CD4-positive, alpha-beta T cell treated with Interleukin-6 at 100 ng/mL for 8 hours (primary cell): ENCODE measurements around the gene CDKN2AIPNL.
"Not testable (repeated sequence)": the region's sequence is repeated elsewhere in the genome, so short reads cannot be mapped to it uniquely, and the experiment has no call there.

Experiments used
- DNase-seq: peaks from one replicate; pipeline ENCODE4 v3.0.0-alpha.2; 2020; ENCODE audit warnings: mixed read lengths, low spot score

The CDKN2AIPNL gene

GRCh38 chr5:134397196-134397595 is 14.5 kb downstream of the CDKN2AIPNL start:
- DNase-seq = no peak

GRCh38 chr5:134396274-134396673 is 15.4 kb downstream of the CDKN2AIPNL start:
- no peak for DNase-seq

GRCh38 chr5:134394932-134395331 is 16.7 kb downstream of the CDKN2AIPNL start:
- DNase-seq = no peak

GRCh38 chr5:134392301-134392700 is 19.4 kb downstream of the CDKN2AIPNL start:
- no peak for DNase-seq

- no peak for DNase-seq
Observed at GRCh38 chr5:134387443-134387842, 24.2 kb downstream of the CDKN2AIPNL start.

- DNase-seq = no peak
Observed at GRCh38 chr5:134383980-134384697, 27.5 kb downstream of the CDKN2AIPNL start.

GRCh38 chr5:134382204-134382603 is 29.5 kb downstream of the CDKN2AIPNL start:
- DNase-seq = not testable (repeated sequence)

- DNase-seq = no peak
Observed at GRCh38 chr5:134380346-134380745, 31.3 kb downstream of the CDKN2AIPNL start.

GRCh38 chr5:134374232-134374631 is 37.4 kb downstream of the CDKN2AIPNL start:
- DNase-seq = no peak

GRCh38 chr5:134373633-134374032 is 38.0 kb downstream of the CDKN2AIPNL start:
- DNase-seq = not testable (repeated sequence)

GRCh38 chr5:134371834-134372340 is 39.8 kb downstream of the CDKN2AIPNL start:
- peak; percentile 11 for DNase-seq

- DNase-seq = peak; percentile 98
Observed at GRCh38 chr5:134370871-134371833, 40.5 kb downstream of the CDKN2AIPNL start, which contains the start of gene UBE2B. Gene UBE2B, plus strand, starts transcription at chr5:134371569. Its CDS starts 27 bp downstream, at chr5:134371596.

GRCh38 chr5:134370311-134370870 is 41.3 kb downstream of the CDKN2AIPNL start:
- no peak for DNase-seq

- DNase-seq = no peak
Observed at GRCh38 chr5:134365604-134366003, 46.1 kb downstream of the CDKN2AIPNL start.

- DNase-seq = no peak
Observed at GRCh38 chr5:134355681-134356080, 56.0 kb downstream of the CDKN2AIPNL start.
